Upper lobe of right lung (tissue), 1 donor: ENCODE data around the gene MED23. TPM values are rescaled to one million over a fixed set of nuclear protein-coding genes. Genes with fewer than 3 reads are reported as not detected.
A peak's percentile ranks its signal among the peaks of the same experiment; 100 is the strongest.

Experiments used
- ATAC-seq: fragments of 200-7000 bp; cut with Tn5 transposase; one replicate; pipeline ENCODE4 v1.9.1; 2020; ENCODE audit warnings: mild to moderate bottlenecking, moderate library complexity
- DNase-seq: peaks from one replicate; pipeline ENCODE4 v3.0.0-alpha.2; 2020
- H3K27ac ChIP-seq: fragments of 200-600 bp; one replicate; pipeline ENCODE4 v1.8.0; 2022
- H3K27me3 ChIP-seq: fragments of 200-600 bp; one replicate; pipeline ENCODE4 v1.8.0; 2022; ENCODE audit warnings: mild to moderate bottlenecking
- H3K36me3 ChIP-seq: fragments of 200-600 bp; one replicate; pipeline ENCODE4 v1.8.0; 2022
- H3K4me1 ChIP-seq: fragments of 200-600 bp; one replicate; pipeline ENCODE4 v1.8.0; 2022
- H3K4me3 ChIP-seq: fragments of 200-600 bp; one replicate; pipeline ENCODE4 v1.8.0; 2022; ENCODE audit warnings: mild to moderate bottlenecking
- H3K9me3 ChIP-seq: fragments of 200-600 bp; one replicate; pipeline ENCODE4 v1.8.0; 2022
- intact Hi-C: fragments of 100-400 bp; cut with DNase I; formaldehyde crosslinking; loops from one replicate; pipeline ENCODE4 v1.11.0; 2022
- total RNA-seq: library from RNA; stranded (reverse); fragmentation: NEBNext Ultra II Directional; extraction: Animal tissue kit (Norgen Biotek cat#: 25700); gene quantifications from one replicate; pipeline ENCODE4 v1.2.1, GENCODE V29; 2021
- TF ChIP-seq, protein P1 (sequence below): fragments of 200-600 bp; IDR thresholded peaks from one replicate; pipeline ENCODE4 v1.8.0; 2022; ENCODE audit warnings: antibody characterized with exemption
- donor health status: DM: no; HTN: yes; CAD: no; lungs with severe emphysema.

The MED23 gene
- total RNA-seq, 1 donor from 2014 or later: 25.8 TPM

DNA sequence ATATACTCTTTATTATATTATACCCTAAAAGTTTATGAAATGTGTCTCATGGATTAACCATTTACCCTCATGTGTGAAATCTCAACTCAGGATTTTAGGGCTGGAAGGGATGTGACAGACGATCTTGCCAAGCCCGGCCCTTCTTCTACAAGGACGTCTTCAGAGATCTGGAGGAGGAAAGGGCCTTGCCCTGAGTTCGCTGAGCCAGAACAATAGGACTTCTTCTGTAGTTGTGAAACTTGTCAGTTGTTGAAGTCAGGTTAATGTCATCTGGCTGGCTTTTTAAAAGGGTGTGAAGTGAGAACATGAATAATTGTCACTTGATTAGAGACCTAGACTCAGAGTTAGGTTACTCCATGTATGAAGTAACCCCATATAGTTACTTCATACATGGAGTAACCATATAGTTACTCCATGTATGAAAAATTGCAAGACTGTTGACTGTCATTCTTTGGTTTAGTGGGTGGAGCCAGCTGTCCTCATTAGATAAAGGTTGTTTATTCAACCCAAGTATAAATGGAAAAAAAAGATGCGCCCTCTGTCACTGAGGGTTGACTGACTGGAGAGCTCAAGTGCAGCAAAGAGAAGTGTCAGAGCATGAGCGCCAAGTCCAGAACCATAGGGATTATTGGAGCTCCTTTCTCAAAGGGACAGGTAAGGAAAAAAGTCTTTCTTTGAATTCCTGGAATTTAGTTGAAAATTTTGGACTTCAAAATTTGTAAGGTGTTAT is 55.2 kb downstream of the MED23 start, which contains the start of gene ARG1:
ARG1 (plus strand) TSS at position 541 of the 730 bp plus-strand sequence; CDS start at position 598, 57 bp downstream.
- no peaks in the 10 kb centered on the region for H3K9me3 ChIP-seq
- no peak within 1 kb of the TSS for H3K27ac ChIP-seq
- H3K4me3 ChIP-seq: no peak within 1 kb of the TSS
- no peaks in the 10 kb centered on the region for H3K4me1 ChIP-seq
- intact Hi-C loops: no loop called here
- H3K27me3 ChIP-seq: no peaks in the 10 kb centered on the region
- peaks cover 12% of the 10 kb centered on the region for H3K36me3 ChIP-seq
- DNase-seq (no peak), ATAC-seq (no peak)
- TF ChIP-seq, protein P1, sequence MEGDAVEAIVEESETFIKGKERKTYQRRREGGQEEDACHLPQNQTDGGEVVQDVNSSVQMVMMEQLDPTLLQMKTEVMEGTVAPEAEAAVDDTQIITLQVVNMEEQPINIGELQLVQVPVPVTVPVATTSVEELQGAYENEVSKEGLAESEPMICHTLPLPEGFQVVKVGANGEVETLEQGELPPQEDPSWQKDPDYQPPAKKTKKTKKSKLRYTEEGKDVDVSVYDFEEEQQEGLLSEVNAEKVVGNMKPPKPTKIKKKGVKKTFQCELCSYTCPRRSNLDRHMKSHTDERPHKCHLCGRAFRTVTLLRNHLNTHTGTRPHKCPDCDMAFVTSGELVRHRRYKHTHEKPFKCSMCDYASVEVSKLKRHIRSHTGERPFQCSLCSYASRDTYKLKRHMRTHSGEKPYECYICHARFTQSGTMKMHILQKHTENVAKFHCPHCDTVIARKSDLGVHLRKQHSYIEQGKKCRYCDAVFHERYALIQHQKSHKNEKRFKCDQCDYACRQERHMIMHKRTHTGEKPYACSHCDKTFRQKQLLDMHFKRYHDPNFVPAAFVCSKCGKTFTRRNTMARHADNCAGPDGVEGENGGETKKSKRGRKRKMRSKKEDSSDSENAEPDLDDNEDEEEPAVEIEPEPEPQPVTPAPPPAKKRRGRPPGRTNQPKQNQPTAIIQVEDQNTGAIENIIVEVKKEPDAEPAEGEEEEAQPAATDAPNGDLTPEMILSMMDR: no peak

DNA sequence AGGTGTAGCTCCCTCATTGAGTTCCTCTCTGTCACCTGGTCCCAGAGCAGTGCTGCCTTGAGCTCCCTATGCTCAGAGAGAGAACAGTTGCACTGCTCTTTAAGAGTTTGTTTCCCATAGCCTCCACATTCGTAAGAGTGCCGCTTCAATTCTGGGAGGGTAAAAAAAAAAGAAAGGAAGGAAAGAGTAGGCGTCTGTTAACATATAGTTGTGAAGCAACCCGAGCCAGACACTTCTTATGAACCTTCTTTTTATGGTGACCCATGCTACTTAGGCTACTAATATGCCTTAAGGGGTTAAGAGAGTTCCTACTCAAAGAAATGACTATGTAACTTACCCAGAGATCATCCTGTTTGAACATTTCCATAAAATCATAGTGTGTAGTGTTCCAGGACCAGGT is 59.3 kb downstream of the MED23 start:
- intact Hi-C loops: no loop called here
- no peaks in the 10 kb centered on the region for H3K9me3 ChIP-seq
- H3K4me3 ChIP-seq: no peak overlapping the region
- no peak overlapping the region for H3K27ac ChIP-seq
- peak; percentile 54 for ATAC-seq
- peaks cover 9% of the 10 kb centered on the region for H3K36me3 ChIP-seq
- DNase-seq: no peak
- H3K4me1 ChIP-seq: no peaks in the 10 kb centered on the region
- TF ChIP-seq, protein P1: no peak
- H3K27me3 ChIP-seq: no peaks in the 10 kb centered on the region

DNA sequence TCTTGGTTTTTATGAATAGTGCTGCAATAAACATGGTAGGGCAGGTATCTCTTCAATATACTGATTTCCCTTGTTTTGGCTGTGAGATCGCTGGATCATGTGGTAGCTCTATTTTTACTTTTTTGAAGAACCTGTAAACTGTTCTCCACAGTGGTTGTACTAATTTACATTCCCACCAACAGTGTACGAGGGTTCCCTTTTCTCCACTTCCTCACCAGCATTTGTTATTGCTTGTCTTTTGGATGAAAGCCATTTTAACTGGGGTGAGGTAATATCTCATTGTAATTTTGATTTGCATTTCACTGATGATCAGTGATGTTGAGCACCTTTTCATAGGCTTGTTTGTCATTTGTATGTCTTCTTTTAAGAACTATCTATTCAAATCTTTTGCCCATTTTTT is 63.0 kb downstream of the MED23 start:
- TF ChIP-seq, protein P1: no peak
- DNase-seq: no peak
- Histone ChIP-seq H3K4me3 (no peak overlapping the region), H3K9me3 (no peaks in the 10 kb centered on the region), H3K4me1 (no peaks in the 10 kb centered on the region), H3K27ac (no peak overlapping the region), H3K36me3 (no peaks in the 10 kb centered on the region), H3K27me3 (no peaks in the 10 kb centered on the region)
- ATAC-seq: no peak
- intact Hi-C loops: no loop called here

DNA sequence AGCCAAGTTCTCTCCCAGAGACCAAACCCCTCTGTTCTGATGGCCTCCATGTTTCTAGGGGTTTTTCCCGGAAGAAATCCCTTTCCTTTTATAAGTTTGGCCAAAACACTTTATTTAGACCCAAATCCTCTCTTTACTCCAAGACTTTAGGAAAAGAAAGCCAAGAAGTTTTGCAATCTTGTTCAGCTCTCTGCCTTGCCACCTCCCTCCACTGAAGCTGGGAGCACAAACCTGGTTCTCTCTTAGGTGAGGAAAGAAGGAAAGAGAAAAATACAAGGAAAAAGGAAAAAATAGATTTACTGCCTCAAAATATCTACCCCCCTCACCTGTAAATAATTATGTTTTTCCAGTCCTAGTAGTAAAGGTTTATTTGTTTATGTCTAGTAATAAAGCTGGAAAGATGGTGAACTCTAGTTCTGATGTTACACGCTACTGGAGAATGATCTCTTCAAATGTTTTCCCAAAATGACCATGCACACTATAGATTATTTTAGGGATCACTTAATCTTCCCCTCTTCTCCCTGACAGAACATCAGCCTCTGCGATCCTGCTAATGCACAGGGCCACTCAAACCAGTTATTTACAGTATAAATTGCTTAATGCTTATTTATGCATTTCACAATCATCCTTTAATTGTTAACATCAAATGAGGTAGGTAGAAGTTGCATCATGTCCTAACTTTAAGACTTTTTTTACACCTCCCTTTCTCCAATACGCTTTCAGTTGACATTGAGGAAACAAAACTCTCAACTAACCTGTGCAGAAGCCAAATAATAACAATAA is 65.9 kb downstream of the MED23 start:
- H3K27me3 ChIP-seq: no peaks in the 10 kb centered on the region
- TF ChIP-seq, protein P1: no peak
- H3K27ac ChIP-seq: no peak overlapping the region
- H3K4me3 ChIP-seq: no peak overlapping the region
- DNase-seq (no peak), ATAC-seq (no peak)
- intact Hi-C loops: no loop called here
- H3K9me3 ChIP-seq: no peaks in the 10 kb centered on the region
- no peaks in the 10 kb centered on the region for H3K36me3 ChIP-seq
- no peaks in the 10 kb centered on the region for H3K4me1 ChIP-seq

DNA sequence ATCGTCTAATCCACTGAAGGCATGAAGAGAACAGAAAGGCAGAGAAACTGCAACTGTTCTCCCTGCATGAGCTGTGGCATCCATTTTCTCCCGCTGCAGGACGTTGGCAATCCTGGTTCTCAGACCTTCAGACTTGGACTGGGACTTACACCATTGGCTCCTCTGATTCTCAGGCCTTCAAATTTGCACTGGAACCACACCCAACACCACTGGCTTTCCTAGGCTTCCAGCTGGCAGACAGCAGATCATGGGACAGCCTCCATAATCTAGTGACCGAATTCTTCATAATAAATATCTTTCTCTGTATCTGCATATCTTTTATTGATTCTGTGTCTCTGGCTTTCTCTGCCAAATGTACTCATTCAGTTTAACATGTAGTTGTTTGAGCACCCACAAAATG is 69.1 kb downstream of the MED23 start:
- TF ChIP-seq, protein P1: no peak
- no peak for ATAC-seq
- intact Hi-C loops: no loop called here

More for the DNA sequence above, 69.1 kb downstream of the MED23 start:
- no peaks in the 10 kb centered on the region for H3K4me1 ChIP-seq
- no peaks in the 10 kb centered on the region for H3K9me3 ChIP-seq
- H3K27me3 ChIP-seq: no peaks in the 10 kb centered on the region
- DNase-seq: no peak
- H3K36me3 ChIP-seq: no peaks in the 10 kb centered on the region
- no peak overlapping the region for H3K4me3 ChIP-seq
- no peak overlapping the region for H3K27ac ChIP-seq
